ENCODE measurements around the gene RASGRP1.

RASGRP1 gene

DNA sequence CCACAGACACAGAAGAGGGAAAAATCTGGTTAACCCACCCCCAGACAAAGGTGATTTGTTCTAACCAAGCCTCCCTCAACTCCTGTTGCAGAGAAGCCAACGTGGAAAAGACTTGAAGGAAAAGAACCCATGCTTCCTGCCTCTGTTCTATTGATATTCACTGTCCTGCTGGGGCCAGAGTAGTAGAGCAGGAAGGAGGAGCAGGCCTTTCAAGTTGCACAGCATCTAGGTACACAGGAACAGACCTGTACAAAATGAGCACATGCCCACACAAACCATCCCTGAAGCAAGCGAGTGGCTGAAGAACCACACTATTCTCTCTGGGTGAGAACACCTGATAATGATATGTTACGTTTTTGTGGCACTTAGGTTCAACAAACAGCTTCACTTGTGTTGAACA, 29.9 kb downstream of the RASGRP1 start:
- DNase-seq, result no peak

- no peak for DNase-seq
Measured at GRCh38 chr15:38533926-38534325, 30.7 kb downstream of the RASGRP1 start.

GRCh38 chr15:38533416-38533915, 31.1 kb downstream of the RASGRP1 start:
- DNase-seq, result no peak

DNA sequence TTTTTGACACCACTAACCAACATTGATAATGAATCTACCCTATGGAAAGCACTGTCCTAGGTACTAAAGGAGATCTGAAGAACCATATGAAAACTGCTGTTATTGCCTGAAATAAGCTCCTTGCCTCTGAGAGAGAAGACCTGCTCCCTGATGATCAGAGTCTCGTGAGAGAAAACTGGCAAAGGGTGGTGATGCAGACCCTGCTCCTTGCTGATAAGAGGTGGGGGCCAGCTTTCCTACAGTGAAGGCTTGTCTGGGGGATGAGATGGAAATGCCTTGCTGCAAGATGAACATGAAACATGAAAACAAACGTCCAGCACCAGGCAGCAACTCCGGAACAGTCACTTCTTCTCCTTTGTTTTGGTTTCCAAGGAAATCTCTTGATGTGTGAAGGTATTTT, 31.9 kb downstream of the RASGRP1 start:
- peak; percentile 12 for DNase-seq

GRCh38 chr15:38531509-38531908, 33.1 kb downstream of the RASGRP1 start:
- no peak for DNase-seq

DNA sequence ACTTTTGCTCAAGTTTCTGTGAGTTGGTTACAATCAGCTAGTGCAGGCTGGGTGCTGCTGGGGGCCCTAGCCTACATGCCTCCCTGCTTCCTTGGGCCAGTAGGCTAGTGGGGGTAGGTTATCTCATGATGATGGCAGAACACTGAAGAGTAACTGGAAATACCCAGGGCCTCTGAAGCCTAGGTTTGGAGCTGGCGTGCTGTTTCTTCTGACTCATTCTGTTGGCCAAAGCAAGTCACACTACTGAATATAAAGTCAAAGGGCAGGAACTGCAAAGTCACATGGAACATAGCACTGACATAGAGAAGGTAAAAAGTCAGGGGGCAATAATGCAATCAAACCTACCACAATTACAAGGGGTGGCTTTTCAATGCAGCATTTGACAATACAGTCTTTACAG, 34.5 kb downstream of the RASGRP1 start:
- DNase-seq, result no peak

- no peak for DNase-seq
Measured at GRCh38 chr15:38528294-38528693, 36.3 kb downstream of the RASGRP1 start.

DNA sequence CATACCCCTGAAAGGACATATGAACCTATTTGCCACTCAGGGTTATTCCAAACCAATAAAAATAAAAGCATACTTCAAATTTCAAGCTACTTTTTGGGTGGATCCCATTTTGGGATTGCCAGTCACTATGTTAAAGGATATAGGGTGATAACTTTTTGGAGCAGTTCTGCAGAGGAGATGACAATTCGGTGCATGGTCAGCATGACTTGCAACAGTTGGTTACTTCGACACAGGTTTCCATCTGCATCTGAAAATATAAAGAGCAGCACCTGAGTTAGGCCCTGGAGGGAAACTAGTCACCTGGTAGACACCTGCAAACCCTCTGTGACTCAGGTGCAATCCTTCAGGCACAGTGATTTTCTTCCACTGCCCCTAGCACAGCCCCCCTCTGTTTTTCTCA, 38.5 kb downstream of the RASGRP1 start:
- DNase-seq, result no peak

DNA sequence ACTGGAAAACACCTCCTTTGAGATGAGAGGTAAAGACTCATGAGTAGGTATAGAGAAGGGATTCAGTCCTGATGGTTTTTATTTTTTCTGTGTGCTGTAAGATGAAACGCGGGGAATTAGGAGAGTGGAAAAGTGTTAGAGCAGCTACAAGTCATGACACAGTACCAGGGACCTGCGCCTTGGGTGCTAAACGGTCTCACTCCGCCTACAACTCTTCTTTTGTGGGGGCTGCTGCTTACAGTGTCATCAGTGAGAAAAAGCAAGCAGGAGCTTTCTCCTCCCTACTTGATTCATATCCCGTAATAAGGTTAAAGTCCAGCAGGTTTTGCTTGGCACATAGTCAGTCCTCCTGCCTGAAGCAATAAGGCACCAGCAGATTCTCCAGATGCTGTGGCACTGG, 39.1 kb downstream of the RASGRP1 start:
- DNase-seq, result no peak

- DNase-seq, result no peak
Measured at GRCh38 chr15:38524156-38524555, 40.5 kb downstream of the RASGRP1 start.

GRCh38 chr15:38522922-38523321, 41.7 kb downstream of the RASGRP1 start:
- no peak for DNase-seq

DNA sequence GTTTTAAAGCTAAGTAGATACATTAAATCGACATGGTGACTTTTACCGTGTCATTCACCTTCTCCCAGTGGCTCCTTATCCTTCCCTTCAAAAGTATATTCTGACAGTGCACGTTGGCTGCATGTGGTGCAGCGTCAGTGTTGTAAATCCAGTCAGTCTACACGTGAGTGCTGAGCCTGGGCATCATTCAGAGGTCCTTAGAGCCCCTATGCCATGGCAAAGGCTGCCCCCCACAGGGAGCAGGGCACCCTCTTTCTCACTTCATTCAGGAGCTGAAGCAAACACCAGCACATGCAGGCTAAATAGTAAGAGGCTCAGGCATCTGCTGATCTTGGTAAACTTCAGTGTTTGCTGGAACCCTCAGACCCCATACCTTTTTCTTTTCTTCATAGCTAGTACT, 43.3 kb downstream of the RASGRP1 start:
- peak; percentile 11 for DNase-seq

DNA sequence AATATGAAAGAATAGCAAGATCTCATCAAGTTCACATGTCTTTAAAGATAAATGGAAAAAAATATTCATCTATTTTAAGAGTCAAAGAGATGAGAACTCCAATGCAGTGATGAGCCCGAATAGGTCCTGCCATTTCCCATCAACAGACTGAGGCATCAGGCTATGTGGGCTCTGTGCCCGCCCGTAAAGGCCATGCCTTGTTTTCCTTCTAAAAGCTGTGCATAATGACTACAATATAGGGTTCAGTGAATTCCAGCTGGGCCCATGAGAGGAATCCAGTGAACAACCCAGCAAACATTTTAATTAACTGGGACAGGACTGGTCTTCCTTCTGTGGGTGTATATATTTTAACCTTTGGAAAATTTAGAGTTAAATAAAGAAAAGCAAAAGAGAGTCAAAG, 44.6 kb downstream of the RASGRP1 start:
- DNase-seq, result no peak

- no peak for DNase-seq
Measured at GRCh38 chr15:38518084-38518483, 46.5 kb downstream of the RASGRP1 start.

DNA sequence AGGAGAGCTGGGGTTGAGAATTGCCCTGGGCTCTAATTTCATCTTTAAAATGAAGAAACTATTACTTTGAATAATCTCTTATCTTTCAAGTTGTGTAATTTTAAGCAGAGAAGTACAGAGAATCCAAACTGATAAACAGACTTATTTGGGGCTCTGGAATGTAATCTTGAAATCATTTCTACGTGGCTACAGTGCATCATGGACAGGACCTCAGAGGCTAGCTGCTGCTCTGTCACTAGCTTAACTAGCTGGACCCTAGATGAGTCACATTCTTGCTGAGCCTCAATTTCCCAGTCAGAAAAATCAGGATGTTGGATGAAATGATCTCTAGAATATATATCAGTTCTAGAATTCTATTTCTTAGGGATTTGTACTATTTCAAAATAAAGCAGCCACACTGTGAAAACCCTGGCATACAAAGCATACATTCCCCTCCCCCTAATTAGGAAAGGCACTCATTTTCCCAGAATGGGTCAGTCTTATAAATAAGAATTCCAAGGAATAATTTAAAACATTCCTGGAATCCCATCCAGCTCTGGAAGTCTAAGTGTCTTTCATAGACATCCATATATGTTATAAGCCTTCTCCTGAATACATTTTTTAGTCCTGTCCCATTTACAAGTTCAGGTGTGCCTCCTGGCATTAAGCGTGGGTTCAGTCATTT, 47.2 kb downstream of the RASGRP1 start:
- no peak for DNase-seq

- no peak for DNase-seq
Measured at GRCh38 chr15:38516626-38517025, 48.0 kb downstream of the RASGRP1 start.

DNA sequence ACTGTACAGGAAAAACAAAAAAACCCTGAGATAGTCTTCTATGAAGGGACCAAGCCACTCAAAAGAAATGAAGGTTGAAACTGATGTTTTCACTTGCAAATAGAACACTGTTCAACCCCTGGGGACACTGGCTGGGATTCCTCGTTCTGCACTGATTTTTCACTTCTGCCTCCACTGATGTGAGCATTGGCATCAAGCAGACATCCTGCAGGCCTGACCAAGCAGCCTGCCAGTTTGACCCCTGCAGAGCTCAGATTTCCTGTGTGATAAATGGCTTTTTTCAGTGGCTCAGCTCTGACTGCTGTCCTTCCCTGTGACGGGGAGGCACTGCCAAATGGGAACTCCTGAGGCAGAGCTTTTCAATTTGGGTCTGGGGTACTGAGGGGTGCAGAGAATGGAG, 50.0 kb downstream of the RASGRP1 start:
- no peak for DNase-seq

DNA sequence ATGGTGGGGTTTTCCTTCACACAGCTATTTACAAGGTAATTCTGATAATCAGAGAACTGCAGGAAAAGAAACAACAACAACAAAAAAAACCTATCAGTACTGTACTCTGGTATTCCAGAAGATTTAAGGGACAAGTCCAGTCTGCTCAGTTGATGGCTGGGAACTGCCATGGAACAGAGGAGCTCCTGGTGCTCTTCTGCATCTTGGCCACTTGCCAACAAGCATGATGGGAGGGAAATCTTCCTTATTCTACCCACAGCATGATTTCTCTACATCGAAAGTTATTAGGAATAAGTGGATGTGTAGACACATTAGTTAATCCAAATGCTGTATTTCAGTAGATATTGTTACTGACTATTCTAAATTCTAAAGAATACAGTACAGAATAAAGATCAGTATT, 51.7 kb downstream of the RASGRP1 start:
- DNase-seq, result peak; percentile 21

- DNase-seq, result no peak
Measured at GRCh38 chr15:38509152-38509551, 55.5 kb downstream of the RASGRP1 start.

DNA sequence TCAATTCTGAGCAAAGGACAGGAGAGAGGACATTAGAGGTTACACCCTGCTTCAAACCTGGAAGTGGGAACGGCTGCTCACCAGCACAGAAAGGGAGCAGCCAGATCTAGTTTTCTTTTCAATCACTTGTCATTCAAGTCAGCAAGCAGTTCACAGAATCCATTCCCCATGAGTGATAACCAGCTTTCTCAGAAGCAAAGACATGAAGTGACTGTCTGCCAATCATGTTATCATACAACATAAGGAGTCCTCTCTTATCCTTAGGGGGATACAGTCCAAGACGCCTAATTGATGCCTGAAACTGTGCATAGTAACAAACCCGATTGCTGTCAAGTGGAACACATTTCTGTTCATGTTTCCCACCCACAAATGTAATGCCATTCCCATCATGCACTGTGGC, 56.0 kb downstream of the RASGRP1 start:
- no peak for DNase-seq

DNA sequence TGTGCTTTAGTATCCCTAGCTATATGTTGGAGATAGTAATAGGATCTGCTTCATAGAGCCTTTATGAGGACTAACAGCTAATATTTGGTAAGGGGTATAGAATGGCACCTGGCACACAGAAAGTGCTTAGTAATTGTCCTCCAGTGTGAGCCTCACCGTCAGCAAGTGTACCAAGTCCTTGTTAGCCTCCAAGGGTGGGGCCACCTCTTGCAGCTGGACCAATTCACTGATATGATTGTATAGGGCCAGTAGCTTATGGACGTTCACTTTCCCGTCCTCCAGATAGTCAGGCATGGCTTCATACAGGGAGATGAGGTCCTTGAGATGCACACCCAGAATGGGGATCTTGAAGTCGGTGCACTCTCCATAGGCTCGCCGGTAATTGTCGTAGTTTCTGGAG, 57.0 kb downstream of the RASGRP1 start:
- DNase-seq, result no peak

GRCh38 chr15:38506997-38507396, 57.6 kb downstream of the RASGRP1 start:
- DNase-seq, result no peak

- no peak for DNase-seq
Measured at GRCh38 chr15:38504680-38505467, 59.7 kb downstream of the RASGRP1 start.

- DNase-seq, result no peak
Measured at GRCh38 chr15:38503496-38503895, 61.1 kb downstream of the RASGRP1 start.

DNA sequence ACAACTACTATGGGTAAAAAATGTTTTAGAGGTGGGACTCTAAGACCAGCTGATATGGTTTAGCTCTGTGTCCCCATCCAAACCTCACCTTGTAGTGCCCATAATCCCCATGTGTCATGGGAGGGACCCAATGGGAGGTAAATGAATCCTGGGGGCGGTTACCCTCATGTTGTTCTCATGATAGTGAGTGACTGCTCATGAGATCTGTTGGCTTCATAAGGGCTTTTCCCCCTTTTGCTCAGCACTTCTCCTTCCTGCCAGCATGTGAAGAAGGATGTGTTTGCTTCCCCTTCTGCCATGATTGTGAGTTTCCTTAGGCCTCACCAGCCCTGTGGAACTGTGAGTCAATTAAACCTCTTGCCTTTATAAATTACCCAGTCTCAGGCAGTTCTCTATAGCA, 65.0 kb downstream of the RASGRP1 start:
- no peak for DNase-seq

Data from hematopoietic multipotent progenitor cell treated with erythropoietin and hydrocortisone succinate and interleukin-3 and kit ligand, for 4 days (in vitro differentiated cells).